ENCODE data around the gene LIMS2.

The LIMS2 gene

GRCh38 chr2:127607399-127607908 is 67.9 kb downstream of the LIMS2 start (continued):
- TF ChIP-seq ZNF280D (tag by site-specific recombination; IDR thresholded peaks at IDR 0.05): no peak
- no peak for TF ChIP-seq ZNF324 (tag by site-specific recombination; IDR thresholded peaks at IDR 0.05)
- no peak for TF ChIP-seq ZNF558 (tag by site-specific recombination; IDR thresholded peaks at IDR 0.05)
- no peak for TF ChIP-seq ZNF777 (tag by site-specific recombination; IDR thresholded peaks at IDR 0.05; ENCODE audit: borderline replicate concordance)
- TF ChIP-seq ZBTB1 (tag by site-specific recombination; IDR thresholded peaks at IDR 0.05): no peak
- no peak for TF ChIP-seq ZNF169 (tag by site-specific recombination; IDR thresholded peaks at IDR 0.05)
- TF ChIP-seq, protein P1, sequence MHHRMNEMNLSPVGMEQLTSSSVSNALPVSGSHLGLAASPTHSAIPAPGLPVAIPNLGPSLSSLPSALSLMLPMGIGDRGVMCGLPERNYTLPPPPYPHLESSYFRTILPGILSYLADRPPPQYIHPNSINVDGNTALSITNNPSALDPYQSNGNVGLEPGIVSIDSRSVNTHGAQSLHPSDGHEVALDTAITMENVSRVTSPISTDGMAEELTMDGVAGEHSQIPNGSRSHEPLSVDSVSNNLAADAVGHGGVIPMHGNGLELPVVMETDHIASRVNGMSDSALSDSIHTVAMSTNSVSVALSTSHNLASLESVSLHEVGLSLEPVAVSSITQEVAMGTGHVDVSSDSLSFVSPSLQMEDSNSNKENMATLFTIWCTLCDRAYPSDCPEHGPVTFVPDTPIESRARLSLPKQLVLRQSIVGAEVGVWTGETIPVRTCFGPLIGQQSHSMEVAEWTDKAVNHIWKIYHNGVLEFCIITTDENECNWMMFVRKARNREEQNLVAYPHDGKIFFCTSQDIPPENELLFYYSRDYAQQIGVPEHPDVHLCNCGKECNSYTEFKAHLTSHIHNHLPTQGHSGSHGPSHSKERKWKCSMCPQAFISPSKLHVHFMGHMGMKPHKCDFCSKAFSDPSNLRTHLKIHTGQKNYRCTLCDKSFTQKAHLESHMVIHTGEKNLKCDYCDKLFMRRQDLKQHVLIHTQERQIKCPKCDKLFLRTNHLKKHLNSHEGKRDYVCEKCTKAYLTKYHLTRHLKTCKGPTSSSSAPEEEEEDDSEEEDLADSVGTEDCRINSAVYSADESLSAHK (tag by site-specific recombination; IDR thresholded peaks at IDR 0.05): no peak
- no peak for TF ChIP-seq GLI2 (tag by site-specific recombination; IDR thresholded peaks at IDR 0.05; ENCODE audit: borderline replicate concordance, low read depth)

- Histone ChIP-seq H3K36me3 (ENCODE audit: control insufficient read depth in 2 of 2, insufficient read depth in 1 of 2, low read length in 2 of 2) (no peaks in the 10 kb centered on the region), H3K4me3 (ENCODE audit: low read depth, low read length) (no peak overlapping the region), H3K27ac (ENCODE audit: extremely low read depth, low read depth, low read length) (no peak overlapping the region), H3K4me1 (ENCODE audit: control insufficient read depth, insufficient read depth, low read length) (no peaks in the 10 kb centered on the region), H3K9me3 (ENCODE audit: control insufficient read depth, insufficient read depth, low read depth, low read length) (no peaks in the 10 kb centered on the region)
- POLR2A ChIA-PET: no interaction called here
- CTCF ChIA-PET: interaction anchor here (1.3 kb wide), 1 partner anchor 16 kb away, joined by 7 read pairs; no protein-coding TSS in a partner anchor
- TF ChIP-seq BCL6B (tag by site-specific recombination; IDR thresholded peaks at IDR 0.05): no peak
- TF ChIP-seq SP2 (tag by site-specific recombination; IDR thresholded peaks at IDR 0.05): no peak
- TF ChIP-seq ZNF707 (tag by site-specific recombination; IDR thresholded peaks at IDR 0.05): no peak
- TF ChIP-seq ZNF544 (tag by site-specific recombination; IDR thresholded peaks at IDR 0.05): no peak
- no peak for TF ChIP-seq ZNF791 (tag by site-specific recombination; IDR thresholded peaks at IDR 0.05)
- TF ChIP-seq, protein P1 (tag by site-specific recombination; IDR thresholded peaks at IDR 0.05): no peak
- no peak for TF ChIP-seq ZNF394 (tag by site-specific recombination; IDR thresholded peaks at IDR 0.05; ENCODE audit: borderline replicate concordance)
- no peak for TF ChIP-seq ZSCAN18 (tag by site-specific recombination; IDR thresholded peaks at IDR 0.05)
- TF ChIP-seq, protein P2, sequence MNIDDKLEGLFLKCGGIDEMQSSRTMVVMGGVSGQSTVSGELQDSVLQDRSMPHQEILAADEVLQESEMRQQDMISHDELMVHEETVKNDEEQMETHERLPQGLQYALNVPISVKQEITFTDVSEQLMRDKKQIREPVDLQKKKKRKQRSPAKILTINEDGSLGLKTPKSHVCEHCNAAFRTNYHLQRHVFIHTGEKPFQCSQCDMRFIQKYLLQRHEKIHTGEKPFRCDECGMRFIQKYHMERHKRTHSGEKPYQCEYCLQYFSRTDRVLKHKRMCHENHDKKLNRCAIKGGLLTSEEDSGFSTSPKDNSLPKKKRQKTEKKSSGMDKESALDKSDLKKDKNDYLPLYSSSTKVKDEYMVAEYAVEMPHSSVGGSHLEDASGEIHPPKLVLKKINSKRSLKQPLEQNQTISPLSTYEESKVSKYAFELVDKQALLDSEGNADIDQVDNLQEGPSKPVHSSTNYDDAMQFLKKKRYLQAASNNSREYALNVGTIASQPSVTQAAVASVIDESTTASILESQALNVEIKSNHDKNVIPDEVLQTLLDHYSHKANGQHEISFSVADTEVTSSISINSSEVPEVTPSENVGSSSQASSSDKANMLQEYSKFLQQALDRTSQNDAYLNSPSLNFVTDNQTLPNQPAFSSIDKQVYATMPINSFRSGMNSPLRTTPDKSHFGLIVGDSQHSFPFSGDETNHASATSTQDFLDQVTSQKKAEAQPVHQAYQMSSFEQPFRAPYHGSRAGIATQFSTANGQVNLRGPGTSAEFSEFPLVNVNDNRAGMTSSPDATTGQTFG (tag by site-specific recombination; IDR thresholded peaks at IDR 0.05; ENCODE audit: borderline replicate concordance): no peak
- TF ChIP-seq ZFP41 (tag by site-specific recombination; IDR thresholded peaks at IDR 0.05; ENCODE audit: borderline replicate concordance): no peak
- TF ChIP-seq ZNF501 (tag by site-specific recombination; IDR thresholded peaks at IDR 0.05): no peak
- no peak for TF ChIP-seq MYNN (tag by site-specific recombination; IDR thresholded peaks at IDR 0.05; ENCODE audit: borderline replicate concordance)
- no peak for TF ChIP-seq ZNF747 (tag by site-specific recombination; IDR thresholded peaks at IDR 0.05)
- no peak for TF ChIP-seq ZNF2 (tag by site-specific recombination; IDR thresholded peaks at IDR 0.05)
- TF ChIP-seq HOXD13 (CRISPR knock-in tag; IDR thresholded peaks at IDR 0.05; ENCODE audit: borderline replicate concordance): no peak
Measured at GRCh38 chr2:127606625-127607398, 68.5 kb downstream of the LIMS2 start.

Measured in HEK293 (cell line).